GM21526 (cell line): ENCODE measurements around the gene ESF1.
"Not testable (repeated sequence)": the region's sequence is repeated elsewhere in the genome, so short reads cannot be mapped to it uniquely, and the experiment has no call there.

Experiments
- ATAC-seq: cut with Tn5 transposase; IDR thresholded peaks from one replicate; pipeline ENCODE4 v1.9.1; 2021; ENCODE audit warnings: moderate library complexity; ENCODE audit not compliant: unreplicated experiment, low FRiP score

Gene ESF1

GRCh38 chr20:13791540-13792459, 7.1 kb upstream of the ESF1 start:
- ATAC-seq, result no peak

GRCh38 chr20:13790708-13791107, 6.0 kb upstream of the ESF1 start:
- ATAC-seq, result no peak

- ATAC-seq, result peak; percentile 39
Observed at GRCh38 chr20:13788167-13788834, 3.6 kb upstream of the ESF1 start.

GRCh38 chr20:13786143-13786828, 1.6 kb upstream of the ESF1 start:
- ATAC-seq, result no peak

- peak; percentile 8 for ATAC-seq
Observed at GRCh38 chr20:13784271-13784892, 337 bp downstream of the ESF1 start.

- ATAC-seq, result no peak
Observed at GRCh38 chr20:13783528-13783927, 1.2 kb downstream of the ESF1 start.

GRCh38 chr20:13778827-13779226, 5.9 kb downstream of the ESF1 start:
- ATAC-seq, result no peak

- ATAC-seq, result no peak
Observed at GRCh38 chr20:13777171-13777601, 7.5 kb downstream of the ESF1 start.

GRCh38 chr20:13775867-13776266, 8.9 kb downstream of the ESF1 start:
- no peak for ATAC-seq

GRCh38 chr20:13772529-13772928, 12.2 kb downstream of the ESF1 start:
- no peak for ATAC-seq

GRCh38 chr20:13771853-13772453, 12.8 kb downstream of the ESF1 start:
- peak; percentile 66 for ATAC-seq

- no peak for ATAC-seq
Observed at GRCh38 chr20:13770141-13770540, 14.6 kb downstream of the ESF1 start.

- no peak for ATAC-seq
Observed at GRCh38 chr20:13765868-13766416, 18.8 kb downstream of the ESF1 start.

- ATAC-seq, result no peak
Observed at GRCh38 chr20:13765299-13765698, 19.4 kb downstream of the ESF1 start.

GRCh38 chr20:13760451-13760946, 24.2 kb downstream of the ESF1 start:
- not testable (repeated sequence) for ATAC-seq

- no peak for ATAC-seq
Observed at GRCh38 chr20:13758884-13759283, 25.8 kb downstream of the ESF1 start.

GRCh38 chr20:13756551-13756950, 28.2 kb downstream of the ESF1 start:
- no peak for ATAC-seq

GRCh38 chr20:13755809-13756208, 28.9 kb downstream of the ESF1 start:
- ATAC-seq, result no peak

- no peak for ATAC-seq
Observed at GRCh38 chr20:13753436-13754036, 31.2 kb downstream of the ESF1 start.
